Adipose tissue (tissue), 3 donors: ENCODE results near the gene DEPDC1B. TPM values are rescaled to one million over a fixed set of nuclear protein-coding genes. Genes with fewer than 3 reads are reported as not detected.

Experiments
- H3K27ac ChIP-seq: one replicate; pipeline ENCODE4 v1.5.1; 2013; ENCODE audit warnings: low read depth, low read length
- WGBS, 3 donors: extraction: QIAGEN DNeasy Blood & Tissue Kit; methylation state at CpG; one replicate each; pipeline ENCODE4 v1.1.7; 2013; 5-methylcytosine and 5-hydroxymethylcytosine counted together
- polyA plus RNA-seq, 3 donors: library from polyadenylated mRNA; stranded (reverse); fragments of 200-250 nt; gene quantifications; one replicate each; pipeline ENCODE4 v1.2.3, GENCODE V29; 2013
- donor health status: healthy with polysubstance abuse.
- donor health status: Bipolar disorder and iron deficiency.
- donor health status: healthy.

DEPDC1B gene
- polyA plus RNA-seq, 3 donors: 0.15 to 0.34 (median 0.22) TPM

DNA sequence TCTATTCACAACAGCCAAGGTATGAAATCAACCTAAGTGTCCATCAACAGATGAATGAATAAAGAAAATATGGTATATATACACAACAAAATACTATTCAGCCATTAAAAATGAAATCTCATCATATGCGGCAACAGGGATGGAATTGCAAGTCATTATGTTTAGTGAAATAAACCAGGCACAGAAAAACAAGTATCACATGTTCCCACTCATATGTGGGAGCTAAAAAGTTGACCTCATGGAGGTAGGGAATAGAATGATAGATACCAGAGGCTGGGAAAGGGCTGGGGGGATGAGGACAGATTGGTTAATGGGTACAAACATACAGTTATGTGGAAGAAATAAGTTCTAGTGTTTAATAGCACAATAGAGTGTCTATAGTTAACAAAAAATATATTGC, 149.7 kb downstream of the DEPDC1B start:
- WGBS, 3 donors: 93 to 98% (median 95%) methylated on average over 1 of the region's 1 CpG
- H3K27ac ChIP-seq: no peak overlapping the region

DNA sequence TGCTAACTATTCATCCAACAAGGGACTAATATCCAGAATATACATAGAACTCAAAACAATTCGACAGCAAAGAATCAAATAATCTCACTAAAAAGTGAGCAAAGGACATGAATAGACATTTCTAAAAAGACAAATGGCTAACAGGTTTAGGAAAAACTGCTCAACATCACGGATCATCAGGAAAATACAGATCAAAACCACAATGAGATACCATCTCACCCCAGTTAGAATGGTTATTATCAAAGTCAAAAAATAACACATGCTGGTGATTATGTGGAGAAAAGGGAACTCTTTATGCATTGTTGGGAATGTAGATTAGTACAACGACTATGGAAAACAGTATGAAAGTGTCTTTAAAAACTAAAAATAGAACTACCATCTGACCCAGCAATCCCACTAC, 150.1 kb downstream of the DEPDC1B start:
- H3K27ac ChIP-seq: no peak overlapping the region
- WGBS, 3 donors: 59 to 70% (median 61%) methylated on average over 3 of the region's 3 CpGs

Other genes with a start within 250 kb of the DEPDC1B start
- 1 to 10 TPM; 1.1 to 4.6 (median 3.0) TPM for gene ELOVL7, start 144.1 kb upstream of the DEPDC1B start, polyA plus RNA-seq
- 1 to 10 TPM; 2.5 to 6.2 (median 3.9) TPM for gene ERCC8, start 244.9 kb upstream of the DEPDC1B start, polyA plus RNA-seq
- 10 to 100 TPM; 24.9 to 82.8 (median 47.0) TPM for gene NDUFAF2, start 245.0 kb upstream of the DEPDC1B start, polyA plus RNA-seq